Measurements from ENCODE around the gene GPR142.

GRCh38 chr17:74343121-74343520 lies 24.2 kb upstream of the GPR142 start:
- no peak for TF ChIP-seq YY1 (IDR thresholded peaks at IDR 0.05; ENCODE audit: low read depth)
- no peak for TF ChIP-seq MXI1 (IDR thresholded peaks at IDR 0.05; ENCODE audit: low read depth, low read length)

All from SK-N-SH (cell line).